Stimulated activated naive B cell treated with anti-CD40 and anti-IgM and Interleukin-4, amounts not matched to agents 10 μg/mL and 1 μg/mL and 100 μg/mL, for 72 hours (primary cell): ENCODE data around the gene PI4KA.
A peak's percentile ranks its signal among the peaks of the same experiment; 100 is the strongest.

Source experiments
- ATAC-seq, 2 donors: fragments of 150-1000 bp; cut with Tn5 transposase; replicated peaks; 2 replicates each; pipeline ENCODE4 v1.10.0; 2021; ENCODE audit warnings: moderate library complexity in 1 of 2
- DNase-seq: peaks from one replicate; pipeline ENCODE4 v3.0.0; 2021
- H3K27ac Mint-ChIP-seq: one replicate; pipeline ENCODE4 v1.8.0; 2022; ENCODE audit warnings: mild to moderate bottlenecking, mixed read lengths
- H3K27me3 Mint-ChIP-seq, 2 donors: one replicate each; pipeline ENCODE4 v1.8.0; 2022; ENCODE audit warnings: mixed read lengths in 2 of 2
- H3K36me3 Mint-ChIP-seq, 2 donors: one replicate each; pipeline ENCODE4 v1.8.0; 2022; ENCODE audit warnings: mixed read lengths in 2 of 2, mild to moderate bottlenecking in 1 of 2
- H3K4me1 Mint-ChIP-seq, 2 donors: one replicate each; pipeline ENCODE4 v1.8.0; 2022; ENCODE audit warnings: mixed read lengths in 2 of 2, mild to moderate bottlenecking in 1 of 2
- H3K4me3 Mint-ChIP-seq, 2 donors: one replicate each; pipeline ENCODE4 v1.8.0; 2022; ENCODE audit warnings: mild to moderate bottlenecking in 2 of 2, mixed read lengths in 2 of 2, moderate library complexity in 1 of 2
- H3K9me3 Mint-ChIP-seq, 2 donors: one replicate each; pipeline ENCODE4 v1.8.0; 2022; ENCODE audit warnings: mixed read lengths in 2 of 2, mild to moderate bottlenecking in 1 of 2

The PI4KA gene

GRCh38 chr22:20792966-20793728, 65.5 kb downstream of the PI4KA start:
- no peak for ATAC-seq
- peaks cover 3 to 6% of the 10 kb centered on the region in 2 donors for H3K4me1 Mint-ChIP-seq
- H3K4me3 Mint-ChIP-seq, result no peak overlapping the region
- no peaks in the 10 kb centered on the region for H3K9me3 Mint-ChIP-seq
- no peak overlapping the region for H3K27ac Mint-ChIP-seq
- H3K27me3 Mint-ChIP-seq, result no peaks in the 10 kb centered on the region
- peaks cover 48 to 64% of the 10 kb centered on the region in 2 donors for H3K36me3 Mint-ChIP-seq
- DNase-seq, result no peak

- no peak for ATAC-seq
- H3K27me3 Mint-ChIP-seq, result no peaks in the 10 kb centered on the region
- H3K27ac Mint-ChIP-seq, result no peak overlapping the region
- no peak overlapping the region for H3K4me3 Mint-ChIP-seq
- DNase-seq, result no peak
- peaks cover 54 to 66% of the 10 kb centered on the region in 2 donors for H3K36me3 Mint-ChIP-seq
- H3K9me3 Mint-ChIP-seq, result no peaks in the 10 kb centered on the region
- H3K4me1 Mint-ChIP-seq, result peaks cover 3 to 6% of the 10 kb centered on the region in 2 donors
Measured at GRCh38 chr22:20792221-20792965, 66.2 kb downstream of the PI4KA start.

DNA sequence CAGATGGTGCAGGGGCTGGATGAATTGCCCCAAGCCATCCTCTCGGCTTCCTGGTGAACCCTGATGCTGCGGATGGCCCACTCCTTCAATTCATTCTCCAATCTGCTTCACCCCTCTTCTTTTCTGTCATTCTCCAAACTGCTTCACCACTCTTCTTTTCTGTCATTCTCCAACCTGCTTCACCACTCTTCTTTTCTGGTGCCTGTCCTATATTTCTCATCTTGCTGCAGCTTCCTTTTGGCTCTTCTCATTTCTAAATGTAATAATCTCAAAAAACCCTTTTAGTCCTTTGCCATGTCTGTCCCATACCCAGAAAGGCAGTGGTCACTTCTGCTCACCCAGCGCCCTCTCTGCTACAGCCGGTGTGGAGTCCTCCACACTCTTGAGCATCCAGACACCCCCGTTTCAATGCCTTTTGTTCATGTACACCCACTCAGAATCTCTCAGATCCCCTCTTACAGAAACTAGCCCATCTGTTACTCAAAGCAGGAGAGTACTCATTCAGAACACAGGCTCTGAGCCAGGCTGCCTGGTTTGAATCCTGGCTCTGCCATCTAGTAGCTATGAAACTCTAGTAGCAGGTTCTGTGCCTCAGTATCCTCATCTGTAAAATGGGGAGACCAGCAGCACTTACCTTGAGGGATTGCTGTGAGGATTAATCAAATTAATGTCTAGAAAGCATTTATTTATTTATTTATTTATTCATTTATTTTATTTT, 69.8 kb downstream of the PI4KA start:
- Mint-ChIP-seq H3K36me3 (peaks cover 36 to 51% of the 10 kb centered on the region in 2 donors), H3K9me3 (no peaks in the 10 kb centered on the region), H3K4me3 (no peak overlapping the region), H3K27ac (no peak overlapping the region), H3K4me1 (peaks cover 5 to 14% of the 10 kb centered on the region in 2 donors), H3K27me3 (no peaks in the 10 kb centered on the region)
- DNase-seq, result no peak
- ATAC-seq, result peak in 1 of 2 donors; percentile 33

DNA sequence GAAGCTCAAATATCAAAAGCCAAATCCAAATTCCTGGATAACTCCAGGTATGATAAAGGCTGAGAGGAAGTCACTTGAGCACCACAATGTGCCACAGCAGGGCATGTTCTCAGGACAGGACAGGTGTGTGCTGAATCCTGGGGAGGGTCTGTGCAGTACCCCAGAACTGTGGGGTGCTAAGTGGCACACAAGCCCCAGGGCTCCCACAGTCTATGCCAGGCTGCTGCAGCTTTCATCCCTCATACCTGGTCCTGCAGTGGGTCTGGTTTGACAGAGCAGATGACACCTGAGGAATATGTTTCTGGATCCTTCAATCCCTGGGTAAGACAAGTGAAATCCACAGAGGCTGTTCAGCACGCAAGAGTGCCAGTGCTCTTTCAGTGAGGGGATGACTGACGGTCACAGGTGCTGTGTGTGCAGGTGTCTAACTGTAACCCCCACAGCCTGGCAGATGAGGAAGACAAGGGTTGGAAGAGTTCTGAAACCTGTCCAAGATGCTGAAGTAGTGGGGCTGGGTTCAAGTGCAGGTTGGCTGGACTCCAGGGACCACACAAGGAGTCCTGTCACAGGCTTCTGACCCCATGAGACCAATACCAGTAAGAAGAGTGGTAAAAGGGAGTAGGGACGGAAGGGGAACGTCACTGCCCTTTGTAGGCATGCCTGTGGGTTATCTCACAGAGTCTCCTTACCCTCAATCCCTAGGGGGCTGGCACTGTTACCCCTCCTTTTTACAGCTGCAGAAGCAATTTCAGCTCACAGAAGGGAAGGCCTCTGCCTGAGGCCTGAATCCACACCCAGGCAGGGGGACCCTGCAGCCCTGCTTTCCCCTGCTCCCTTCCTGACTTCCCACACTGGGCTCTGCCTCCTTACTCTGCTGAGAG, 70.6 kb downstream of the PI4KA start:
- ATAC-seq (no peak), DNase-seq (no peak)
- peak overlapping the region; percentile 37 for H3K27ac Mint-ChIP-seq
- no peak overlapping the region for H3K4me3 Mint-ChIP-seq
- no peaks in the 10 kb centered on the region for H3K9me3 Mint-ChIP-seq
- peaks cover 8 to 22% of the 10 kb centered on the region in 2 donors for H3K4me1 Mint-ChIP-seq
- no peaks in the 10 kb centered on the region for H3K27me3 Mint-ChIP-seq
- H3K36me3 Mint-ChIP-seq, result peaks cover 40 to 55% of the 10 kb centered on the region in 2 donors

- no peak overlapping the region for H3K4me3 Mint-ChIP-seq
- ATAC-seq (no peak), DNase-seq (no peak)
- H3K4me1 Mint-ChIP-seq, result peaks cover 8 to 23% of the 10 kb centered on the region in 2 donors
- H3K27ac Mint-ChIP-seq, result no peak overlapping the region
- peaks cover 35 to 53% of the 10 kb centered on the region in 2 donors for H3K36me3 Mint-ChIP-seq
- H3K27me3 Mint-ChIP-seq, result no peaks in the 10 kb centered on the region
- no peaks in the 10 kb centered on the region for H3K9me3 Mint-ChIP-seq
Measured at GRCh38 chr22:20787223-20787622, 71.4 kb downstream of the PI4KA start.

DNA sequence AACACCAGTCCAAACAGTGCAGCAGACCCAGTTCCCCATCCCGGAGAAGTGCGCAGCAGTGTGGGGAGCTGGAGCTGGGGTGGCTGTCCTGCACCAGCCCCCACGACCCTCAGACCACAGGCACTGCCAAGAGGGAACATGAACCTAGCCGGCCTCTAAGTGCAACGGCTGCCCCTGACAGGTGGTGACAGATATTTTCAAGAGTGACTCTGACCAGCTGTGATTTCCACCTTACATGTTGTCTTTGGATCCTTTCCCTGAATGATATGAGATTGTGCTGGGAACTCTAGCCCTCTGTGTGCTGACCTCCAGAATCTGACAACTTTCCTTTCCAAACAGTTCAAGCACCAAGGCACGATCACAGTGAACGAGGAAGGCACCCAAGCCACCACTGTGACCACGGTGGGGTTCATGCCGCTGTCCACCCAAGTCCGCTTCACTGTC, 72.1 kb downstream of the PI4KA start:
- Mint-ChIP-seq H3K9me3 (no peaks in the 10 kb centered on the region), H3K27ac (peak overlapping the region; percentile 25), H3K27me3 (no peaks in the 10 kb centered on the region), H3K4me3 (no peak overlapping the region), H3K36me3 (peaks cover 35 to 51% of the 10 kb centered on the region in 2 donors), H3K4me1 (peaks cover 8 to 23% of the 10 kb centered on the region in 2 donors)
- ATAC-seq (no peak), DNase-seq (no peak)

- Mint-ChIP-seq H3K4me1 (peaks cover 8 to 19% of the 10 kb centered on the region in 2 donors), H3K9me3 (no peaks in the 10 kb centered on the region), H3K27me3 (no peaks in the 10 kb centered on the region), H3K36me3 (peaks cover 32 to 47% of the 10 kb centered on the region in 2 donors), H3K27ac (peak overlapping the region; percentile 25), H3K4me3 (no peak overlapping the region)
- no peak for ATAC-seq
- DNase-seq, result no peak
Measured at GRCh38 chr22:20786048-20786447, 72.6 kb downstream of the PI4KA start.

GRCh38 chr22:20785415-20785814, 73.2 kb downstream of the PI4KA start:
- Mint-ChIP-seq H3K9me3 (no peaks in the 10 kb centered on the region), H3K27me3 (no peaks in the 10 kb centered on the region), H3K27ac (no peak overlapping the region), H3K4me1 (peaks cover 8 to 17% of the 10 kb centered on the region in 2 donors), H3K36me3 (peaks cover 27 to 41% of the 10 kb centered on the region in 2 donors), H3K4me3 (no peak overlapping the region)
- ATAC-seq, result no peak
- DNase-seq, result no peak

DNA sequence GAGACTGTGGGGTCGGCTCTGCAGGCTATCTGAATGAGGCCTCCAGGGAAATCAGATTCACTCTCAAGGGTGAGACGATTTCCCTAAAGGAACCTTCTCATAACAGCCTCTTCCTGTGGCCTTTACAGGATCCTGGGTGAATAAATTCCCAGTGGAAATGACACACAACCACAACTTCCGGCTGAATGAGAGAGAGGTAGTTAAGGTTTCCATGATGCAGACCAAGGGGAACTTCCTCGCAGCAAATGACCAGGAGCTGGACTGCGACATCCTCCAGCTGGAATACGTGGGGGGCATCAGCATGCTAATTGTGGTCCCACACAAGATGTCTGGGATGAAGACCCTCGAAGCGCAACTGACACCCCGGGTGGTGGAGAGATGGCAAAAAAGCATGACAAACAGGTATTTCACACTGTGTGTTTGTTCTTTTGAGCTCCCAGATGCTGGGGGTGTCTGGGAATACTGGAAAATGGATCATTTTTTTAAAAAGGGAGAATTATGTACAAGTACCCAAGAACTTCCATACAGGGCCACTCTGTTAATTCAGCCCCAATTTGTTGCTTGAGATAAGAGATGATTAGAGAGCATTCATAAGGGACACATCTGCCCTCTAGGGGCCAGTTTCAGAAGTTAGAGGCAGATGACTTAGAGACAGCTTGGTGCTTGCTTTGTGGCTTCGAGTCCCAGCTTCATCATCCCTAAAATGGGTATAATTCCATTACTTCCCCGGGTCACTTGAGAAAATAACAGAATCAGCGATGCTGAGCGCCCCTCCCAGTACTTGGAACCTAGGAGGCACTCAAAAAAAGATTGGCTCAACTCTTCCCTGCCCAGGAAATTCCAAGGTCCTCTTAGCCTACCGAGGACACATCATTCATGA, 74.5 kb downstream of the PI4KA start:
- DNase-seq, result peak; percentile 42
- Mint-ChIP-seq H3K27me3 (no peaks in the 10 kb centered on the region), H3K36me3 (peaks cover 35 to 53% of the 10 kb centered on the region in 2 donors), H3K9me3 (no peaks in the 10 kb centered on the region), H3K4me3 (peak overlapping the region; percentile 39 to 50), H3K27ac (peak overlapping the region; percentile 93), H3K4me1 (peaks cover 8 to 17% of the 10 kb centered on the region in 2 donors)
- peak; percentile 90 for ATAC-seq

DNA sequence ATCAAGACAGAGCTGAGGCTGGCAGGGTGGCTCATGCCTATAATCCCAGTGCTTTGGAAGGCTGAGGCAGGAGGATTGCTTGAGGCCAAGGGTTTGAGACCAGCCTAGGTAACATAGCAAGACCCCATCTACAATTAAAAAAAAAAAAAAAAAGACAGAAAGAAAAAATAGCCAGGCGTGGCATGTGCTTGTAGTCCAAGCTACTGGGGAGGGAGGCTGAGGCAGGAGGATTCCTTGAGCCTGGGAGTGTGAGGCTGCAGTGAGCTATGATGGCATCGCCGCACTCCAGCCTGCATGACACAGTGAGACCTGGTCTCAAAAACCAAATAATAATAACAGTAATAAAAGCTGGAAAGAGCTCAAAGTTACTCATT, 75.3 kb downstream of the PI4KA start:
- Mint-ChIP-seq H3K4me3 (no peak overlapping the region), H3K27ac (peak overlapping the region; percentile 79), H3K36me3 (peaks cover 38 to 54% of the 10 kb centered on the region in 2 donors), H3K27me3 (no peaks in the 10 kb centered on the region), H3K9me3 (no peaks in the 10 kb centered on the region), H3K4me1 (peaks cover 8 to 17% of the 10 kb centered on the region in 2 donors)
- peak in 1 of 2 donors; percentile 4 for ATAC-seq
- DNase-seq, result no peak

- peaks cover 34 to 50% of the 10 kb centered on the region in 2 donors for H3K36me3 Mint-ChIP-seq
- peak overlapping the region; percentile 79 for H3K27ac Mint-ChIP-seq
- DNase-seq, result no peak
Measured at GRCh38 chr22:20782596-20783299, 75.9 kb downstream of the PI4KA start.

GRCh38 chr22:20782083-20782482, 76.5 kb downstream of the PI4KA start:
- Mint-ChIP-seq H3K27ac (no peak overlapping the region), H3K4me3 (no peak overlapping the region)

More at GRCh38 chr22:20782596-20783299, 75.9 kb downstream of the PI4KA start:
- no peaks in the 10 kb centered on the region for H3K9me3 Mint-ChIP-seq
- H3K4me1 Mint-ChIP-seq, result peaks cover 6 to 17% of the 10 kb centered on the region in 2 donors
- no peak for ATAC-seq
- H3K4me3 Mint-ChIP-seq, result no peak overlapping the region
- no peaks in the 10 kb centered on the region for H3K27me3 Mint-ChIP-seq

More at GRCh38 chr22:20782083-20782482, 76.5 kb downstream of the PI4KA start:
- ATAC-seq, result no peak
- Mint-ChIP-seq H3K9me3 (no peaks in the 10 kb centered on the region), H3K36me3 (peaks cover 31 to 47% of the 10 kb centered on the region in 2 donors), H3K4me1 (peaks cover 6 to 17% of the 10 kb centered on the region in 2 donors), H3K27me3 (no peaks in the 10 kb centered on the region)
- DNase-seq, result no peak
